IMR-90 (cell line): ENCODE data around the gene PAM. TPM values are rescaled to one million over a fixed set of nuclear protein-coding genes. Genes with fewer than 3 reads are reported as not detected.

Experiments
- ATAC-seq: fragments of 200-7000 bp; cut with Tn5 transposase; 2 replicates; pipeline ENCODE4 v1.9.1; 2020; ENCODE audit warnings: low read depth, mild to moderate bottlenecking, moderate library complexity
- BruUV-seq: library from RNA; stranded (reverse); fragments of 400-500 nt; replicated peaks from 2 replicates; lab custom pipeline; 2021; lab: Mats Ljungman, UMichigan
- CTCF ChIA-PET: fragments of 300-600 bp; formaldehyde crosslinking; extraction: SDS; loops from one replicate; lab custom pipeline; 2021; ENCODE audit warnings: antibody characterized with exemption; lab: Yijun Ruan, JAX
- POLR2A ChIA-PET: fragments of 300-600 bp; sonication (Branson Sonifier 250); formaldehyde crosslinking; loops from one replicate; lab custom pipeline; 2022; ENCODE audit warnings: antibody characterized with exemption; ENCODE audit not compliant: unreplicated experiment; lab: Charles Lee
- DNase-seq: peaks from one replicate; pipeline ENCODE4 v3.0.0; 2013
- H2AFZ ChIP-seq: replicated peaks from 2 replicates; pipeline ENCODE3; 2013; ENCODE audit warnings: low read length, mild to moderate bottlenecking; ENCODE audit not compliant: poor library complexity
- H2AK5ac ChIP-seq: 2 replicates; pipeline ENCODE4 v1.6.1; 2013; ENCODE audit warnings: low read depth, low read length, inconsistent platforms
- H2AK9ac ChIP-seq: replicated peaks from 2 replicates; pipeline ENCODE3; 2013; ENCODE audit warnings: mild to moderate bottlenecking, low read depth, low read length, moderate library complexity; ENCODE audit not compliant: poor library complexity
- H2BK120ac ChIP-seq: 2 replicates; pipeline ENCODE4 v1.6.1; 2013; ENCODE audit warnings: low read depth, low read length, inconsistent platforms
- H2BK15ac ChIP-seq: 3 replicates; pipeline ENCODE4 v1.6.1; 2013; ENCODE audit warnings: low read depth, low read length, inconsistent platforms
- H2BK20ac ChIP-seq: 2 replicates; pipeline ENCODE4 v1.6.1; 2013; ENCODE audit warnings: low read depth, mild to moderate bottlenecking, inconsistent platforms, low read length, moderate library complexity
- H2BK5ac ChIP-seq: 2 replicates; pipeline ENCODE4 v1.6.1; 2013; ENCODE audit warnings: mild to moderate bottlenecking, low read depth, low read length, inconsistent platforms; ENCODE audit not compliant: poor library complexity, severe bottlenecking
- H3K14ac ChIP-seq: replicated peaks from 2 replicates; pipeline ENCODE4 v1.6.1; 2013; ENCODE audit warnings: low read depth, low read length, inconsistent platforms
- H3K18ac ChIP-seq: 2 replicates; pipeline ENCODE4 v1.6.1; 2013; ENCODE audit warnings: low read depth, low read length, control low read depth
- H3K23ac ChIP-seq: 2 replicates; pipeline ENCODE4 v1.6.1; 2013; ENCODE audit warnings: low read depth, low read length, inconsistent platforms
- H3K27ac ChIP-seq: 2 replicates; pipeline ENCODE4 v1.5.1; 2013; ENCODE audit warnings: mild to moderate bottlenecking, control low read depth, low read length; ENCODE audit not compliant: insufficient read depth
- H3K27me3 ChIP-seq: 2 replicates; pipeline ENCODE4 v1.6.1; 2013; ENCODE audit warnings: low read length; ENCODE audit not compliant: control insufficient read depth, insufficient read depth
- H3K36me3 ChIP-seq: 2 replicates; pipeline ENCODE4 v1.6.1; 2013; ENCODE audit warnings: low read length, mixed read lengths; ENCODE audit not compliant: control insufficient read depth, insufficient read depth
- H3K4ac ChIP-seq: 2 replicates; pipeline ENCODE4 v1.6.1; 2013; ENCODE audit warnings: low read depth, low read length, inconsistent platforms
- H3K4me1 ChIP-seq: 2 replicates; pipeline ENCODE4 v1.6.1; 2013; ENCODE audit warnings: low read length, mixed read lengths; ENCODE audit not compliant: control insufficient read depth, insufficient read depth
- H3K4me2 ChIP-seq: 2 replicates; pipeline ENCODE4 v1.6.1; 2013; ENCODE audit warnings: low read depth, mild to moderate bottlenecking, control low read depth, low read length, moderate library complexity
- H3K4me3 ChIP-seq: 2 replicates; pipeline ENCODE4 v1.5.1; 2013; ENCODE audit warnings: low read depth, mild to moderate bottlenecking, control low read depth, low read length, moderate library complexity; ENCODE audit not compliant: insufficient read depth
- H3K56ac ChIP-seq: 2 replicates; pipeline ENCODE4 v1.6.1; 2013; ENCODE audit warnings: low read length, inconsistent platforms; ENCODE audit not compliant: insufficient read depth; ENCODE audit errors: extremely low read depth
- H3K79me1 ChIP-seq, 2 experiments: 2 replicates each; pipeline ENCODE4 v1.6.1; 2013; ENCODE audit warnings: low read length in 2 of 2, inconsistent platforms in 1 of 2, low read depth in 1 of 2
- H3K9ac ChIP-seq: 2 replicates; pipeline ENCODE4 v1.6.1; 2013; ENCODE audit warnings: low read depth, low read length, control low read depth
- H3K9me1 ChIP-seq: 2 replicates; pipeline ENCODE4 v1.6.1; 2013; ENCODE audit warnings: low read length, inconsistent platforms; ENCODE audit not compliant: insufficient read depth
- H3K9me3 ChIP-seq: 2 replicates; pipeline ENCODE4 v1.6.1; 2013; ENCODE audit warnings: low read length; ENCODE audit not compliant: control insufficient read depth, insufficient read depth
- H4K20me1 ChIP-seq: 2 replicates; pipeline ENCODE4 v1.6.1; 2013; ENCODE audit warnings: low read length, inconsistent platforms; ENCODE audit not compliant: insufficient read depth
- H4K5ac ChIP-seq: 2 replicates; pipeline ENCODE4 v1.6.1; 2013; ENCODE audit warnings: mild to moderate bottlenecking, low read depth, low read length, control low read depth
- H4K8ac ChIP-seq, 2 experiments: 2 replicates each; pipeline ENCODE4 v1.6.1; 2013; ENCODE audit warnings: low read depth in 2 of 2, low read length in 2 of 2, control low read depth in 1 of 2, inconsistent platforms in 1 of 2
- H4K91ac ChIP-seq: 2 replicates; pipeline ENCODE4 v1.6.1; 2013; ENCODE audit warnings: low read depth, low read length, inconsistent platforms; ENCODE audit not compliant: insufficient read depth
- BHLHE40 ChIP-seq: fragments of 150-350 bp; IDR thresholded peaks from 2 replicates; pipeline ENCODE4 v1.6.1; 2016; ENCODE audit warnings: mild to moderate bottlenecking, low read depth, low read length
- CEBPB ChIP-seq: IDR thresholded peaks from 2 replicates; pipeline ENCODE4 v1.6.1; 2012; ENCODE audit warnings: low read depth, low read length, improper control_type of control experiment
- CHD1 ChIP-seq: IDR thresholded peaks from 2 replicates; pipeline ENCODE4 v1.6.1; 2012; ENCODE audit warnings: low read depth, low read length, improper control_type of control experiment
- CTCF ChIP-seq: conservative IDR thresholded peaks from 2 replicates; pipeline ENCODE4 v1.5.1; 2012; ENCODE audit warnings: mild to moderate bottlenecking, low read depth, low read length, improper control_type of control experiment
- FOS ChIP-seq: fragments of 150-350 bp; IDR thresholded peaks from 2 replicates; pipeline ENCODE4 v1.6.1; 2016; ENCODE audit warnings: low read depth, low read length
- MAFK ChIP-seq: IDR thresholded peaks from 2 replicates; pipeline ENCODE4 v1.6.1; 2012; ENCODE audit warnings: low read depth, low read length, improper control_type of control experiment
- MAZ ChIP-seq: IDR thresholded peaks from 2 replicates; pipeline ENCODE4 v1.6.1; 2012; ENCODE audit warnings: low read depth, mild to moderate bottlenecking, low read length, improper control_type of control experiment, moderate library complexity, borderline replicate concordance
- MXI1 ChIP-seq: IDR thresholded peaks from 2 replicates; pipeline ENCODE4 v1.6.1; 2012; ENCODE audit warnings: low read depth, mild to moderate bottlenecking, low read length, moderate library complexity, borderline replicate concordance
- NFE2L2 ChIP-seq: fragments of 150-350 bp; IDR thresholded peaks from 2 replicates; pipeline ENCODE4 v1.6.1; 2016; ENCODE audit warnings: low read depth, mild to moderate bottlenecking, low read length
- RFX5 ChIP-seq: IDR thresholded peaks from 2 replicates; pipeline ENCODE4 v1.8.0; 2012; ENCODE audit warnings: low read depth, mild to moderate bottlenecking, low read length, moderate library complexity
- USF2 ChIP-seq: fragments of 150-350 bp; IDR thresholded peaks from 2 replicates; pipeline ENCODE4 v1.6.1; 2017; ENCODE audit warnings: mild to moderate bottlenecking, antibody characterized with exemption, low read length, low read depth
- WGBS, 2 experiments: methylation state at CpG; one replicate each; pipeline versions ENCODE4 v1.1.5 to v1.1.7; 2013; ENCODE audit warnings: missing lambda C conversion rate in 2 of 2; ENCODE audit not compliant: insufficient read length in 1 of 2; ENCODE audit errors: extremely low coverage in 2 of 2; 5-methylcytosine and 5-hydroxymethylcytosine counted together
- dilution Hi-C: fragments of 300-500 bp; cut with HindIII; formaldehyde crosslinking; loops from one replicate; pipeline ENCODE4 v1.14.3; 2018; ENCODE audit warnings: low sequenced_read_pairs; ENCODE audit not compliant: unreplicated experiment
- in situ Hi-C: fragments of 300-500 bp; cut with MboI; formaldehyde crosslinking; loops from 3 replicates; pipeline ENCODE4 v1.14.3; 2019; ENCODE audit warnings: low sequenced_read_pairs, inconsistent platforms, mixed read lengths
- intact Hi-C: fragments of 100-400 bp; cut with micrococcal nuclease; formaldehyde crosslinking; loops from 2 replicates; pipeline ENCODE4 v1.10.0; 2022
- polyA plus RNA-seq, 3 experiments: library from polyadenylated mRNA; depleted of rRNA; stranded (reverse); fragments of >200 nt; gene quantifications; 2 replicates each; pipeline ENCODE4 v1.2.3, GENCODE V29; 2012; ENCODE audit warnings: low replicate concordance in 1 of 3
- total RNA-seq: library from RNA; depleted of rRNA; stranded (reverse); fragments of >200 nt; gene quantifications from 2 replicates; pipeline ENCODE4 v1.2.3, GENCODE V29; 2012

Gene PAM
- total and polyA plus RNA-seq, 2 of the 4 experiments (the other 2 are of a cell fraction), result 115 to 179 TPM

GRCh38 chr5:102815540-102816332, 60.6 kb downstream of the PAM start:
- peaks cover 12% of the 10 kb centered on the region; the same call in 1 of the 2 replicates for H4K20me1 ChIP-seq
- H3K27ac ChIP-seq, result no peak overlapping the region
- POLR2A ChIA-PET, result no interaction called here
- no peak overlapping the region for H3K56ac ChIP-seq
- H3K4me3 ChIP-seq, result no peak overlapping the region
- TF ChIP-seq USF2 (no peak), MAZ (no peak), CTCF (no peak), MAFK (no peak), FOS (no peak), BHLHE40 (no peak), NFE2L2 (no peak), CEBPB (no peak), CHD1 (no peak), RFX5 (no peak), MXI1 (no peak)
- H3K9me1 ChIP-seq, result 0 out of 2 replicates have a peak, but pooled peaks cover 4% of the 10 kb centered on the region
- no peak overlapping the region for H3K18ac ChIP-seq
- intact Hi-C loops (no loop called here), dilution Hi-C loops (no loop called here), in situ Hi-C loops (no loop called here)
- no peaks in the 10 kb centered on the region for H3K36me3 ChIP-seq
- H3K4me2 ChIP-seq, result peak overlapping the region; percentile 66; the same call in 1 of the 2 replicates
- no peak overlapping the region for H4K8ac ChIP-seq
- ATAC-seq, result no peak
- H2BK15ac ChIP-seq, result no peak overlapping the region
- H3K79me1 ChIP-seq, result peaks cover 18 to 35% of the 10 kb centered on the region in 2 experiments
- H2AK5ac ChIP-seq, result no peak overlapping the region
- H2BK20ac ChIP-seq, result no peak overlapping the region
- no peak overlapping the region for H3K4ac ChIP-seq
- H2BK5ac ChIP-seq, result no peak overlapping the region
- H3K9me3 ChIP-seq, result no peaks in the 10 kb centered on the region
- H3K23ac ChIP-seq, result no peak overlapping the region
- no CpG with 5 or more reads among the region's 3 CpGs for WGBS, 2 experiments
- no peak overlapping the region for H4K91ac ChIP-seq
- no peak overlapping the region for H3K9ac ChIP-seq
- no peak overlapping the region for H3K14ac ChIP-seq
- H2BK120ac ChIP-seq, result no peak overlapping the region
- H4K5ac ChIP-seq, result no peak overlapping the region
- H3K4me1 ChIP-seq, result no peaks in the 10 kb centered on the region
- no peak for DNase-seq
- H2AFZ ChIP-seq, result no peak overlapping the region
- CTCF ChIA-PET, result no interaction called here
- H3K27me3 ChIP-seq, result no peaks in the 10 kb centered on the region
- H2AK9ac ChIP-seq, result no peak overlapping the region
- BruUV-seq, result no TSS peak
